Measurements from ENCODE around the gene NHS.

DNA sequence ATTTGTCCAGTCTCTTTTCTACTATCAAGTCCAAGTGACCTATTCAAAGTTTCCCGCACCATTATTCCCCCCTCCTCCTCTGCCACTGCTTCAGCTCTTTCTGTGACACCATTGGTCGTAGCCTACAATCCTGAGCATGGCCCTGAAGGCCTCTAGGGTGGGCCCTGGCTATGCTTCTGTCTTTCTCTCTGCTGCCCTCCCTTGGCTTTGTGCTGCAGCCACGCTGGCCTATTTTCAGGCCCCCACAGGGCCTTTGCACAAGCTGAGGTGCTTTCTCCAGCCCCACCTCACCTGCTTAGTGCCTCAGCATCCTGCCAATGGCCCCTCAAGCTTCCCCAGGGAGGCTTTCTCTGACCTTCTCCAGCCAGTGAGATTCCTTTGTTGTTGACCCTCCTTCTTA, 156.5 kb downstream of the NHS start:
- TF ChIP-seq POLR2AphosphoS5 (IDR thresholded peaks at IDR 0.05; ENCODE audit: low read depth): no peak
- TF ChIP-seq CTCF (IDR thresholded peaks at IDR 0.05; ENCODE audit: insufficient read depth, low read length): no peak
